B cell (primary cell): ENCODE data around the gene HOXA3. TPM values are rescaled to one million over a fixed set of nuclear protein-coding genes. Genes with fewer than 3 reads are reported as not detected.

Experiments used
- ATAC-seq: fragments of 200-7000 bp; cut with Tn5 transposase; one replicate; pipeline ENCODE4 v1.10.0; 2021; ENCODE audit warnings: low read depth, mild to moderate bottlenecking, moderate number of reproducible peaks, moderate library complexity
- CTCF ChIA-PET: fragments of 350-600 bp; sonication (Branson Sonifier 250); formaldehyde crosslinking; loops from one replicate; lab custom pipeline; 2021; ENCODE audit warnings: antibody characterized with exemption, inconsistent platforms; lab: Charles Lee
- POLR2A ChIA-PET: fragments of 350-600 bp; sonication (Branson Sonifier 250); formaldehyde crosslinking; loops from one replicate; lab custom pipeline; 2021; ENCODE audit warnings: antibody characterized with exemption; lab: Charles Lee
- DNase-seq: peaks from one replicate; pipeline ENCODE4 v3.0.0; 2013
- H2AFZ ChIP-seq: 2 replicates; pipeline ENCODE4 v1.6.1; 2012; ENCODE audit warnings: mild to moderate bottlenecking, low read depth, low read length; ENCODE audit not compliant: insufficient read depth, poor library complexity, severe bottlenecking
- H3K27ac ChIP-seq, 2 donors: 1 replicate in 1 of 2; 2 replicates in 1 of 2; pipeline ENCODE4 v1.5.1; 2012 to 2013; ENCODE audit warnings: low read length in 2 of 2, mild to moderate bottlenecking in 2 of 2, moderate library complexity in 1 of 2
- H3K27me3 ChIP-seq, 4 experiments: fragments of 200-600 bp in 1 of 4; sonication (generic) in 1 of 4; replicated peaks in 1 of 4; 1 replicate in 2 of 4; 2 replicates in 2 of 4; pipeline versions ENCODE4 v1.6.1 to v1.7.0; 2013 to 2016; ENCODE audit warnings: low read length in 3 of 4, mild to moderate bottlenecking in 2 of 4, mixed read lengths in 1 of 4, moderate library complexity in 1 of 4; ENCODE audit not compliant: insufficient read depth in 4 of 4, control insufficient read depth in 3 of 4; ENCODE audit errors: control extremely low read depth in 1 of 4
- H3K36me3 ChIP-seq, 2 experiments: replicated peaks in 1 of 2; 1 replicate in 1 of 2; 2 replicates in 1 of 2; pipeline versions ENCODE4 v1.6.1 to v1.7.1; 2013; ENCODE audit warnings: low read length in 1 of 2; ENCODE audit not compliant: insufficient read depth in 2 of 2, control insufficient read depth in 1 of 2; ENCODE audit errors: control extremely low read depth in 1 of 2, extremely low read depth in 1 of 2
- H3K4me1 ChIP-seq, 2 donors: fragments of 200-600 bp in 1 of 2; sonication (generic) in 1 of 2; 1 replicate in 1 of 2; 2 replicates in 1 of 2; pipeline versions ENCODE4 v1.5.1 to v1.6.1; 2013 to 2017; ENCODE audit warnings: low read length in 2 of 2; ENCODE audit not compliant: control insufficient read depth in 2 of 2, insufficient read depth in 2 of 2
- H3K4me2 ChIP-seq: replicated peaks from 2 replicates; pipeline ENCODE3; 2012; ENCODE audit warnings: mild to moderate bottlenecking, low read depth, low read length; ENCODE audit not compliant: poor library complexity, severe bottlenecking
- H3K4me3 ChIP-seq, 5 experiments: fragments of 200-600 bp in 1 of 5; sonication (generic) in 1 of 5; 1 replicate in 3 of 5; 2 replicates in 2 of 5; pipeline versions ENCODE4 v1.5.1 to v1.7.0; 2011 to 2016; ENCODE audit warnings: low read length in 4 of 5, mild to moderate bottlenecking in 4 of 5, low read depth in 2 of 5, control low read depth in 1 of 5, moderate library complexity in 1 of 5; ENCODE audit not compliant: insufficient read depth in 1 of 5; ENCODE audit errors: control extremely low read depth in 1 of 5, extremely low read depth in 1 of 5
- H3K79me2 ChIP-seq: fragments of 200-600 bp; sonication (generic); one replicate; pipeline ENCODE4 v1.6.0; 2016; ENCODE audit warnings: low read length; ENCODE audit not compliant: control insufficient read depth, insufficient read depth
- H3K9ac ChIP-seq: fragments of 200-600 bp; sonication (generic); 2 replicates; pipeline ENCODE4 v1.6.1; 2017; ENCODE audit warnings: mild to moderate bottlenecking, low read length, moderate library complexity
- H3K9me3 ChIP-seq, 3 donors: one replicate each; pipeline versions ENCODE4 v1.6.1 to v1.7.1; 2013; ENCODE audit warnings: low read length in 2 of 3; ENCODE audit not compliant: control insufficient read depth in 2 of 3, insufficient read depth in 1 of 3; ENCODE audit errors: control extremely low read depth in 1 of 3
- H4K20me1 ChIP-seq: 2 replicates; pipeline ENCODE4 v1.6.0; 2012; ENCODE audit warnings: mild to moderate bottlenecking, low read length; ENCODE audit not compliant: insufficient read depth, control insufficient read depth, poor library complexity, severe bottlenecking
- H3K27ac Mint-ChIP-seq: one replicate; pipeline ENCODE4 v1.8.0; 2021; ENCODE audit warnings: mixed read lengths
- H3K27me3 Mint-ChIP-seq: one replicate; pipeline ENCODE4 v1.8.0; 2021; ENCODE audit warnings: mixed read lengths
- H3K4me1 Mint-ChIP-seq: one replicate; pipeline ENCODE4 v1.8.0; 2021; ENCODE audit warnings: mixed read lengths
- H3K4me3 Mint-ChIP-seq: one replicate; pipeline ENCODE4 v1.8.0; 2021; ENCODE audit warnings: mixed read lengths
- H3K9me3 Mint-ChIP-seq: one replicate; pipeline ENCODE4 v1.8.0; 2022; ENCODE audit warnings: mixed read lengths; ENCODE audit not compliant: insufficient read depth
- EZH2 ChIP-seq: IDR thresholded peaks from 2 replicates; pipeline ENCODE4 v1.6.1; 2012; ENCODE audit warnings: borderline replicate concordance, low read depth, mild to moderate bottlenecking, moderate library complexity, low read length; ENCODE audit not compliant: insufficient read depth, poor library complexity, severe bottlenecking
- WGBS: methylation state at CpG from one replicate; pipeline ENCODE4 v1.1.5; 2013; ENCODE audit warnings: missing lambda C conversion rate; ENCODE audit not compliant: insufficient coverage; 5-methylcytosine and 5-hydroxymethylcytosine counted together
- intact Hi-C: fragments of 100-400 bp; cut with micrococcal nuclease; formaldehyde crosslinking; loops from one replicate; pipeline ENCODE4 v1.10.0; 2022
- polyA plus RNA-seq: library from polyadenylated mRNA; depleted of rRNA; stranded (reverse); fragments of >200 nt; gene quantifications from 2 replicates; pipeline ENCODE4 v1.2.3, GENCODE V29; 2012
- total RNA-seq, 2 donors: library from RNA; stranded (reverse); fragments of 120-200 nt in 1 of 2; gene quantifications; 1 replicate in 1 of 2; 2 replicates in 1 of 2; pipeline versions ENCODE4 v1.2.3 to v1.2.4, GENCODE V29; 2013 to 2022
- TF ChIP-seq, protein P1 (sequence below): fragments of 200-600 bp; IDR thresholded peaks from one replicate; pipeline ENCODE4 v1.8.0; 2022; ENCODE audit warnings: antibody characterized with exemption, mild to moderate bottlenecking

The HOXA3 gene
- total and polyA plus RNA-seq, 2 donors (not counting 1 experiment from before 2014, with no cell fraction given): 0.07 TPM; not detected in 1

DNA sequence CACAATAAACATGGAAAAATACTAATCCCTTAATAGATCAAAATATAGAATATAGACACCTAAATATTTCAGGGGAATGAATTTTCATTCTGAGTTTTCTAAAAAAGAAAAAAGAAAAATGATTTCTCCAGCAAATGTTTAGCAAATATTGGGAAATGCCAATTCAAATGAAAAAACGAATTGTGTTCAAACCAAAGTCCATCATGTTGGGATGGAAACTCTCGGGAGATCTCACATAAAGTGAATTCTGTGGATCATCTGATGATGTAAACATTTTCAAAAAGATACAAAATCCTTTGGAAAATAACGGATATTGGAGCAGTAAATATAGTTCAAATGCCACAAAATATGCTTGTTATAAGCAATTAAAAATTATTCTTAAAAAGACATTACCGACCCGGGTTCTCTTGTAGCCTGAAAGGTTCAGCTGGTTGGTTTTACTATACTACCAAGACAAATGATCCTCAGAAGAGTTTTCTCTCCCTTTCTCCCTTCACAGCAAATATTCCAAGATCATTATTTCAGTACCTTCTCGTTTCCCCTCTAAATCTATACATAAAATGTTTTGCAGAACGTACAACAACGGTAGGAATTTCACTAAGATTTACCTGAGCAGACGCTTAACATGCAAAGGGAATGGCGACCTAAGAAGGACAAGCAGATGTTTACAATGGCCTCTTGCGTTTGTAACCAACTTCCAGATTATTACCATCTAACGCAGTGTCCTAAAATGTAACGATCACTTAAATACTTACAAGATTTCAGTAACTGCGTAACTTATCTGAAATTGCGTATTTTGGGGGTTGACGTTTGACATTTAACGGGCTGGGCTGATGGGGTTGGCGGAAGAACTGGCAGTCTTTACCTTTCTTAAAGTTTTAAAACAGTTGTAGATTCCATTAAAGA is 45.0 kb upstream of the HOXA3 start:
- no peak for ATAC-seq
- POLR2A ChIA-PET: no interaction called here
- Mint-ChIP-seq H3K4me1 (peaks cover 38% of the 10 kb centered on the region), H3K27me3 (peaks cover 81% of the 10 kb centered on the region), H3K4me3 (no peak overlapping the region), H3K27ac (no peak overlapping the region), H3K9me3 (no peaks in the 10 kb centered on the region)
- Histone ChIP-seq H3K9me3 (peaks cover 0 to 51% (median 2%) of the 10 kb centered on the region in 3 donors), H3K79me2 (no peaks in the 10 kb centered on the region), H3K4me3 (no peak overlapping the region), H3K4me2 (no peak overlapping the region), H4K20me1 (no peaks in the 10 kb centered on the region), H3K27me3 (peaks cover 3 to 82% (median 78%) of the 10 kb centered on the region in 4 experiments), H3K9ac (no peak overlapping the region), H2AFZ (no peak overlapping the region), H3K36me3 (no peaks in the 10 kb centered on the region), H3K4me1 (peaks cover 47 to 64% of the 10 kb centered on the region in 2 donors), H3K27ac (no peak overlapping the region)
- CTCF ChIA-PET: interaction anchor here (1.4 to 2.5 kb wide), 3 partner anchors 11 to 49 kb away, joined by 4 to 11 read pairs (median 8); partner anchors contain the start of genes HOXA11 and HOXA6
- TF ChIP-seq, protein P1, sequence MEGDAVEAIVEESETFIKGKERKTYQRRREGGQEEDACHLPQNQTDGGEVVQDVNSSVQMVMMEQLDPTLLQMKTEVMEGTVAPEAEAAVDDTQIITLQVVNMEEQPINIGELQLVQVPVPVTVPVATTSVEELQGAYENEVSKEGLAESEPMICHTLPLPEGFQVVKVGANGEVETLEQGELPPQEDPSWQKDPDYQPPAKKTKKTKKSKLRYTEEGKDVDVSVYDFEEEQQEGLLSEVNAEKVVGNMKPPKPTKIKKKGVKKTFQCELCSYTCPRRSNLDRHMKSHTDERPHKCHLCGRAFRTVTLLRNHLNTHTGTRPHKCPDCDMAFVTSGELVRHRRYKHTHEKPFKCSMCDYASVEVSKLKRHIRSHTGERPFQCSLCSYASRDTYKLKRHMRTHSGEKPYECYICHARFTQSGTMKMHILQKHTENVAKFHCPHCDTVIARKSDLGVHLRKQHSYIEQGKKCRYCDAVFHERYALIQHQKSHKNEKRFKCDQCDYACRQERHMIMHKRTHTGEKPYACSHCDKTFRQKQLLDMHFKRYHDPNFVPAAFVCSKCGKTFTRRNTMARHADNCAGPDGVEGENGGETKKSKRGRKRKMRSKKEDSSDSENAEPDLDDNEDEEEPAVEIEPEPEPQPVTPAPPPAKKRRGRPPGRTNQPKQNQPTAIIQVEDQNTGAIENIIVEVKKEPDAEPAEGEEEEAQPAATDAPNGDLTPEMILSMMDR: no peak
- no peak for TF ChIP-seq EZH2
- no peak for DNase-seq
- intact Hi-C loops: loop anchor here (5.0 to 10.0 kb wide), 2 partner anchors 45 to 407 kb away; partner anchors contain the start of gene EVX1
- WGBS: 15% methylated on average over 7 of the region's 18 CpGs
